Motor neuron (in vitro differentiated cells): ENCODE results near the gene PHOX2A. TPM values are rescaled to one million over a fixed set of nuclear protein-coding genes. Genes with fewer than 3 reads are reported as not detected.
"Not testable (repeated sequence)": the region's sequence is repeated elsewhere in the genome, so short reads cannot be mapped to it uniquely, and the experiment has no call there.

Experiments
- ATAC-seq, 8 experiments: fragments of 200-7000 bp; cut with Tn5 transposase; replicated peaks in 6 of 8; 2 replicates each; pipeline ENCODE4 v1.8.0; 2021; ENCODE audit warnings: mild to moderate bottlenecking in 8 of 8, moderate library complexity in 8 of 8
- H3K27ac ChIP-seq, 2 donors: fragments of 250-450 bp; sonication (Bioruptor Pico); 2 replicates each; pipeline ENCODE4 v1.9.0; 2021; ENCODE audit warnings: antibody characterized with exemption in 2 of 2, mild to moderate bottlenecking in 2 of 2, moderate library complexity in 1 of 2
- H3K4me1 ChIP-seq, 2 donors: fragments of 250-450 bp; sonication (Bioruptor Pico); replicated peaks in 1 of 2; 2 replicates each; pipeline ENCODE4 v1.6.1; 2021; ENCODE audit warnings: antibody characterized with exemption in 2 of 2, mild to moderate bottlenecking in 2 of 2, moderate library complexity in 1 of 2
- H3K4me3 ChIP-seq, 5 donors: fragments of 250-450 bp; sonication (Bioruptor Pico); 2 replicates each; pipeline ENCODE4 v1.9.0; 2021; ENCODE audit warnings: antibody characterized with exemption in 5 of 5, mild to moderate bottlenecking in 5 of 5, moderate library complexity in 4 of 5
- WGBS, 10 experiments: fragments of 450-650 bp; shearing (Covaris generic); methylation state at CpG; one replicate each; pipeline ENCODE4 v1.0.0; 2022; 5-methylcytosine and 5-hydroxymethylcytosine counted together
- in situ Hi-C, 9 experiments: fragments of 400-800 bp; cut with MboI; loops; one replicate each; pipeline ENCODE4 v1.15.0; 2021; ENCODE audit warnings: low sequenced_read_pairs in 9 of 9, low pct_unique_long_range_greater_than_20kb in 2 of 9; ENCODE audit not compliant: unreplicated experiment in 9 of 9
- total RNA-seq, 8 experiments: library from RNA; unstranded; fragments of 300-600 nt; gene quantifications; 2 replicates each; pipeline versions ENCODE4 v1.2.3 to v1.2.4, GENCODE V29; 2022

Gene PHOX2A
- total RNA-seq, 8 experiments from 2014 or later = 0.16 to 1.8 (median 0.87) TPM; not detected in 1

DNA sequence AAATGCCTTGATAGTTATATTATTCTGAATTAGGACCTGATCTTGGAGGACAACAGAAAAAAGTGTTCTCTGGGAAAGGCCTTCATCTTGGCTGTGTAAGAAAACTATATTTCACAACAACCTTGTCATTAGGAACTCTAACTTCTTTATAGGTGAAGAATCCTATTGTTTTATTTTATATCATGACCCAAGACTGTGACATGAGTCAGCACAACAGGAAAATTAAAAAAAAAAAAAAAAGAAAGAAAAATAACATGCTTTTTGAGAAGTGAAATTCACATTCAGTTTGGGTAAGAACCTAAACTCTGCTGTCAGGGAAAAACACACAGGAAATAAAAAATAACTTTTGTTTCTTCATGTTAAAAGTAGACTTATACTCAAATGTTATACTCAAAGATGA is 39.1 kb downstream of the PHOX2A start:
- in situ Hi-C loops = no loop called here

DNA sequence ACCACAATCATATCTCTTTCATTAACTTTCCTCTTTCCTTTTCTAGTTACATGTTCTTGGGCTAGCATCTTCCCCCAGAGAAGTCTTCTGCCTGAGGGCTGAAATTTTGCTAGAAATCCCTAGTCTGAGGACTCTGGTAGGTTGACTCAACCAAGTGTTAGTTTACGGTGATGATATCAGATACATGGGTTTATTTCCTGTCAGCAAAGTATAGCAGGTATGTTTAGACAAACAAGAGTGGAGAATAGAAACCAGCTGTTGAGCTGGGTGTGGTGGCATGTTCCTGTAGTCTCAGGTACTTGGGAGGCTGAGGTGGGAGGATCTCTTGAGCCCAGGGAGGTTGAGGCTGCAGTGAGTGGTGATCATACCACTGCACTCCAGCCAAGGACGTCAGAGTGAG is 40.8 kb downstream of the PHOX2A start:
- Histone ChIP-seq H3K4me1 (no peaks in the 10 kb centered on the region), H3K27ac (no peak overlapping the region), H3K4me3 (no peak overlapping the region)
- in situ Hi-C loops = no loop called here
- 53 to 92% (median 80%) methylated on average over 1 to 2 of the region's 2 CpGs; no CpG with 5 or more reads in 4 of the 10 experiments for WGBS, 10 experiments
- no peak for ATAC-seq

More for the DNA sequence above, 39.1 kb downstream of the PHOX2A start:
- ATAC-seq = no peak
- Histone ChIP-seq H3K4me3 (no peak overlapping the region), H3K27ac (no peak overlapping the region), H3K4me1 (no peaks in the 10 kb centered on the region)

DNA sequence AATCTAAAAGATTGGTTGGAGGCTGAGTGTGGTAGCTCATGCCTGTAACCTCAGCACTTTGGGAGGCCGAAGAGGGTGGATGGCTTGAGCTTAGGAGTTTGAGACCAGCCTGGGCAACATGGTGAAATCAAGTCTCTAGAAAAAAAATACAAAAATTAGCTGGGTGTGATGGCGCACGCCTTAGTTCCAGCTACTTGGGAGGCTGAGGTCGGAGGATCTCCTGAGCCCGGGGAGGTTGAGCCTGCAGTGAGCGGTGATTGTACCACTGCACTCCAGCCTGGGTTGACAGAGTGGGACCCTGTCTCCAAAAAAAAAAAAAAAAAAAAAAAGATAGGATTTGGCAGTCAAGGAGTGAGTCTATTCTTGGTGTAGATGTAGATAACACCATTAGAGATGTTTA is 41.4 kb downstream of the PHOX2A start:
- in situ Hi-C loops = no loop called here
- no peak overlapping the region for H3K27ac ChIP-seq
- no peaks in the 10 kb centered on the region for H3K4me1 ChIP-seq
- no peak overlapping the region for H3K4me3 ChIP-seq
- no peak for ATAC-seq
- WGBS, 10 experiments = 60 to 100% (median 83%) methylated on average over 1 to 6 of the region's 6 CpGs; no CpG with 5 or more reads in 4 of the 10 experiments

DNA sequence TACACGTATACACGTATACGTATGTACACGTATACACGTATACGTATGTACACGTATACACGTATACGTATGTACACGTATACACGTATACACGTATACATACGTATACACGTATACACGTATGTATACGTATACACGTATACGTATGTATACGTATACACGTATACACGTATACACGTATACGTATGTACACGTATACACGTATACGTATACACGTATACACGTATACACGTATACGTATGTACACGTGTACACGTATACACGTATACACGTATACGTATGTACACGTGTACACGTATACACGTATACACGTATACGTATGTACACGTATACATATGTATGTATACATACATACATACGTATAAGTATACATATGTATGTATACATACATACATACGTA is 42.5 kb downstream of the PHOX2A start:
- ATAC-seq, H3K27ac ChIP-seq, H3K4me1 ChIP-seq, in situ Hi-C loops, H3K4me3 ChIP-seq: not testable (repeated sequence)
- WGBS, 10 experiments = 93 to 98% (median 96%) methylated on average over 7 to 19 of the region's 43 CpGs; no CpG with 5 or more reads in 4 of the 10 experiments

DNA sequence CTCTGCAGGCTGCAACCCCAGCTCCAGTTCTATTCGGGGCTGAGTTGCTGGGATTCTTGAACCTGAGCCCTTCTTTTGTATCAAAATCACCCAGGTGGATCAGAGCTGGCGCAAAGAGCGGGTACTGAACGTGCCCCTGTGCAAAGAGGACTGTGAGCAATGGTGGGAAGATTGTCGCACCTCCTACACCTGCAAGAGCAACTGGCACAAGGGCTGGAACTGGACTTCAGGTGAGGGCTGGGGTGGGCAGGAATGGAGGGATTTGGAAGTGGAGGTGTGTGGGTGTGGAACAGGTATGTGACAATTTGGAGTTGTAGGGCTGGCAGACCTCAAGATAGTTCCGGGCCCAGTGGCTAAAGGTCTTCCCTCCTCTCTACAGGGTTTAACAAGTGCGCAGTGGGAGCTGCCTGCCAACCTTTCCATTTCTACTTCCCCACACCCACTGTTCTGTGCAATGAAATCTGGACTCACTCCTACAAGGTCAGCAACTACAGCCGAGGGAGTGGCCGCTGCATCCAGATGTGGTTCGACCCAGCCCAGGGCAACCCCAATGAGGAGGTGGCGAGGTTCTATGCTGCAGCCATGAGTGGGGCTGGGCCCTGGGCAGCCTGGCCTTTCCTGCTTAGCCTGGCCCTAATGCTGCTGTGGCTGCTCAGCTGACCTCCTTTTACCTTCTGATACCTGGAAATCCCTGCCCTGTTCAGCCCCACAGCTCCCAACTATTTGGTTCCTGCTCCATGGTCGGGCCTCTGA is 48.3 kb downstream of the PHOX2A start:
- in situ Hi-C loops = no loop called here
- peak in 2 of 8 experiments; percentile 34 to 82 for ATAC-seq
- H3K4me1 ChIP-seq = no peaks in the 10 kb centered on the region
- H3K4me3 ChIP-seq = no peak overlapping the region
- no peak overlapping the region for H3K27ac ChIP-seq
- WGBS, 10 experiments = 11 to 78% (median 77%) methylated on average over 1 to 8 of the region's 12 CpGs; no CpG with 5 or more reads in 5 of the 10 experiments

DNA sequence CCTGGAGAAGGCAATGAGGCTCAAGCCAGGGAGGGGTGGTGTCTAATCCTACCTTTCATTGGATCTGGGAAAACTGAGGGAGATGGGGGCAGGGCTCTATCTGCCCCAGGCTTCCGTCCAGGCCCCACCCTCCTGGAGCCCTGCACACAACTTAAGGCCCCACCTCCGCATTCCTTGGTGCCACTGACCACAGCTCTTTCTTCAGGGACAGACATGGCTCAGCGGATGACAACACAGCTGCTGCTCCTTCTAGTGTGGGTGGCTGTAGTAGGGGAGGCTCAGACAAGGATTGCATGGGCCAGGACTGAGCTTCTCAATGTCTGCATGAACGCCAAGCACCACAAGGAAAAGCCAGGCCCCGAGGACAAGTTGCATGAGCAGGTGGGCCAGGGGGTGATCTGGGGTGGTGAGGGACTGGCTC is 52.0 kb downstream of the PHOX2A start, which contains the start of gene FOLR1:
Gene FOLR1 (plus strand): TSS at position 180 of the 421 bp plus-strand sequence. CDS start 34 bp downstream, at position 214.
- ATAC-seq = peak in 3 of 8 experiments; percentile 52 to 57 (median 55)
- WGBS, 10 experiments = 60 to 80% (median 72%) methylated on average over 1 to 4 of the region's 5 CpGs; no CpG with 5 or more reads in 6 of the 10 experiments
- no peak within 1 kb of the TSS for H3K27ac ChIP-seq

DNA sequence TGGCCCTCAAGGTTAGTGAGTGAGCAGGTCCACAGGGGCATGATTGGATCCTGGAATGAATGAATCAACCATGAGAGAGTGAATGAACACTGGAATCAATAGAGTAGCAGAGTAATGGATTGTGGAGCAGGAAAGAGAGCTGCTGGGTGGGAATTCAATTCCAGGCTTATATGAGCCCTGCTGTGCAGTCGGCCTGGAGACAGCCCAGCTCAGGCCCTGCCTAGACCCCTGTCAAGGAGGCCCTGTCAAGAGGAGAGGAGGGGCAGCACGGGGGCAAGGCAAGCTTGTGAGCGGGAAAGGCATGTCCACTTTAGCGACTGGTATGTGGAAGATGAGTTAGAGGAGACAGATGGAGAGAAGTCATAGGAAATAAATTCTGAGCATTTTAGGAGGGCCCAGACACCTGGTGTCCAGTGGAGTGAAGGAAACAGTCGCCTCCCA is 53.3 kb downstream of the PHOX2A start:
- no peak overlapping the region for H3K27ac ChIP-seq
- 20 to 100% (median 70%) methylated on average over 1 to 2 of the region's 5 CpGs; no CpG with 5 or more reads in 3 of the 10 experiments for WGBS, 10 experiments
- H3K4me3 ChIP-seq = no peak overlapping the region
- in situ Hi-C loops = no loop called here
- ATAC-seq = no peak
- no peaks in the 10 kb centered on the region for H3K4me1 ChIP-seq

More for the DNA sequence above, 52.0 kb downstream of the PHOX2A start, which contains the start of gene FOLR1:
- in situ Hi-C loops = no loop called here
- no peaks in the 10 kb centered on the region for H3K4me1 ChIP-seq
- H3K4me3 ChIP-seq = no peak within 1 kb of the TSS

DNA sequence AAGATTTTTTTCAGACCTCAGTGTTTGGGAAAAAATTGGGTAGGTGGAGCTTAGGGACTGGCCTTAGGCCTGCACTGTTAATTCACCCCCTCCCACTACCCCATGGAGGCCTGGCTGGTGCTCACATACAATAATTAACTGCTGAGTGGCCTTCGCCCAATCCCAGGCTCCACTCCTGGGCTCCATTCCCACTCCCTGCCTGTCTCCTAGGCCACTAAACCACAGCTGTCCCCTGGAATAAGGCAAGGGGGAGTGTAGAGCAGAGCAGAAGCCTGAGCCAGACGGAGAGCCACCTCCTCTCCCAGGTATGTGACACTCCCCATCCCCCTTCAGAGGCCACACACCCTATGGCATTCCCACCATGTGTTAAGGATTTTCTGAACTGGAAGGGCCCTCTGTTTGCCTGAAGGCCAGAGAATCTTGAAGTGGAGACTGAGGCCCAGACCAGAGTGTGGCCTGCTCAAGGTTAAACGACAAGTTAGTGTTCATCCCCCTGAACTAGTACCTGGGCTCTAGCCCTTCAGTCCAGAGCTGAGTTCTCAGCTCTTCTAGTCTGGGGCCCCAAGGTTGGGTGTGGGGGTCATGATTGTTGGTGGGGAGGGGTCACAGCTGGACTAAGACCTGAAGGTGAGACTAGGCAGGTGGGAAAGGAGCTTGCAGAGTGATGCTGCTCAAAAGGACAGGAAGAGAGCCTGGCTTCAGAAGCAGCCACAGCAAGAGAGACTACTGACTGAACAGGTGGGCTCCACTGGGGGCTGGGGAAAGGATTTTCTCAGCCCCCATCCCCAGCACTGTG is 54.3 kb downstream of the PHOX2A start:
- 100% methylated on average over 1 of the region's 3 CpGs; no CpG with 5 or more reads in 9 of the 10 experiments for WGBS, 10 experiments
- Histone ChIP-seq H3K4me1 (no peaks in the 10 kb centered on the region), H3K4me3 (no peak overlapping the region), H3K27ac (no peak overlapping the region)
- peak in 3 of 8 experiments; percentile 48 to 61 (median 51) for ATAC-seq
- in situ Hi-C loops = no loop called here

Other genes starting within 250 kb of the PHOX2A start
- gene IL18BP, start 245.3 kb downstream of the PHOX2A start, total RNA-seq = 1 to 10 TPM; 3.2 to 7.5 (median 4.7) TPM
- gene NUMA1, start 163.6 kb downstream of the PHOX2A start, total RNA-seq = 100 to 1,000 TPM in 3 of 8 experiments, 10 to 100 TPM in 5; 76.0 to 217 (median 95.6) TPM
- 10 to 100 TPM in 6 of 8 experiments, 1 to 10 TPM in 2; 3.6 to 39.0 (median 12.6) TPM for gene LRRC51, start 163.3 kb downstream of the PHOX2A start, total RNA-seq
- gene LAMTOR1, start 140.9 kb downstream of the PHOX2A start, total RNA-seq = 100 to 1,000 TPM in 1 of 8 experiments, 10 to 100 TPM in 7; 49.3 to 120 (median 67.8) TPM
- gene TOMT, start 138.3 kb downstream of the PHOX2A start, total RNA-seq = not detected
- 10 to 100 TPM; 25.2 to 95.2 (median 38.8) TPM for gene ANAPC15, start 131.5 kb downstream of the PHOX2A start, total RNA-seq
- 10 to 100 TPM in 1 of 8 experiments, 1 to 10 TPM in 1, under 1 TPM in 1, not detected in 5; 0.40 to 27.3 (median 2.0) TPM for gene FOLR3, start 108.5 kb downstream of the PHOX2A start, total RNA-seq
- 1 to 10 TPM in 3 of 8 experiments, under 1 TPM in 2, not detected in 3; 0.33 to 3.5 (median 1.9) TPM for gene FOLR1, start 52.0 kb downstream of the PHOX2A start, total RNA-seq
- gene FOLR2, start 27.4 kb downstream of the PHOX2A start, total RNA-seq = under 1 TPM in 1 of 8 experiments, not detected in 7; 0.24 TPM
- 100 to 1,000 TPM in 2 of 8 experiments, 10 to 100 TPM in 6; 16.6 to 161 (median 41.3) TPM for gene INPPL1, start 19.4 kb downstream of the PHOX2A start, total RNA-seq
- 10 to 100 TPM; 16.2 to 31.0 (median 21.6) TPM for gene CLPB, start 190.4 kb upstream of the PHOX2A start, total RNA-seq